D721Med (cell line): ENCODE results near the gene PRPF39.
"Not testable (repeated sequence)": the region's sequence is repeated elsewhere in the genome, so short reads cannot be mapped to it uniquely, and the experiment has no call there.

Source experiments
- DNase-seq: peaks from one replicate; pipeline ENCODE4 v3.0.0; 2011; ENCODE audit warnings: low spot score; ENCODE audit not compliant: insufficient read length
- FAIRE-seq: peaks from 2 replicates; lab custom pipeline; 2011; peaks lifted over from hg19 to GRCh38; lab: Jason Lieb, UNC
- CTCF ChIP-seq: IDR thresholded peaks from 2 replicates; pipeline ENCODE4 v1.5.1; 2012; ENCODE audit warnings: mild to moderate bottlenecking, control low read depth; ENCODE audit not compliant: insufficient read depth; ENCODE audit errors: missing control alignments

PRPF39 gene

GRCh38 chr14:45135659-45136395, 51.9 kb downstream of the PRPF39 start, which contains the start of gene FANCM:
TSS of gene FANCM (plus strand) at chr14:45135930. CDS start at chr14:45136032, 102 bp downstream.
- FAIRE-seq, result peak; percentile 38
- DNase-seq, result peak; percentile 38

DNA sequence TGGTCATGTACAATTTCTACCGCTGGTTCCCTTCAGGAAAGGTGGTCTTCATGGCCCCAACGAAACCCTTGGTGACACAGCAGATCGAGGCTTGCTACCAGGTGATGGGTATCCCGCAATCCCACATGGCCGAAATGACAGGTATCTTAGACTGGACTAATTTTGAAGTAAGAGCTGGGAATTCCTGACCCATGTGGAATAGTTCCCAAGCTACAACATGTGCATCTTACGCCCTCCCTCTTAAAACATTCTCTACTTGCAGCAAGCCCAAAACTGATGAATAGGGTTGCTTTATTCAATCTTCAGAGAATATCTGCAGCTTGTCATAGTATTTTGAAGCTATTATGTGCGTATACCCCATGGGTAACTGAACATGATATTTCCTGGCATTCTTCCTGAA, 52.5 kb downstream of the PRPF39 start:
- no peak for TF ChIP-seq CTCF
- FAIRE-seq, result no peak
- no peak for DNase-seq

More at GRCh38 chr14:45135659-45136395, 51.9 kb downstream of the PRPF39 start, which contains the start of gene FANCM:
- no peak for TF ChIP-seq CTCF

GRCh38 chr14:45140661-45141187, 56.8 kb downstream of the PRPF39 start:
- no peak for FAIRE-seq
- no peak for DNase-seq
- no peak for TF ChIP-seq CTCF

GRCh38 chr14:45142083-45142482, 58.2 kb downstream of the PRPF39 start:
- FAIRE-seq, result not testable (repeated sequence)

GRCh38 chr14:45144658-45145057, 60.7 kb downstream of the PRPF39 start:
- TF ChIP-seq CTCF, result no peak
- no peak for DNase-seq
- no peak for FAIRE-seq

More at GRCh38 chr14:45142083-45142482, 58.2 kb downstream of the PRPF39 start:
- DNase-seq, result not testable (repeated sequence)

DNA sequence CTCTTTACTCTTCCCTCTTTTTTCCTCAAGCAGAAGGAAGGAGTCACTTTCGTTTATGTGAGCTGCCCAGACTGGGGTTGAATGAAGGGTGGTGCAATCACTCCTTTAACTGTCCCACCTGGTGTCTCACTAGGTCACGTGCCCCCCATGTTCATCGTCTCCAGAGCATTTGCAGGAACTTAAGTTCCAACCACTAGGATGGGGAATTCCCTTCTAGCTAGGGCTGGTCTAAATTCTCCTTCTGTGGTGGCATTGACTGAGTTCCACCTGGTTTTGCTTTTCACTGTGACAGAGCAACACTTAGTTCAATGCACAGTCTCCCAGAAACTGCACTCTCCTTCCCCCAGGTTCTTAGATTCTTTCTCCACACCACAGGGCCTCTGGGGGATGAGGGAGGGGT, 61.3 kb downstream of the PRPF39 start:
- DNase-seq, result no peak
- TF ChIP-seq CTCF, result no peak
- no peak for FAIRE-seq

DNA sequence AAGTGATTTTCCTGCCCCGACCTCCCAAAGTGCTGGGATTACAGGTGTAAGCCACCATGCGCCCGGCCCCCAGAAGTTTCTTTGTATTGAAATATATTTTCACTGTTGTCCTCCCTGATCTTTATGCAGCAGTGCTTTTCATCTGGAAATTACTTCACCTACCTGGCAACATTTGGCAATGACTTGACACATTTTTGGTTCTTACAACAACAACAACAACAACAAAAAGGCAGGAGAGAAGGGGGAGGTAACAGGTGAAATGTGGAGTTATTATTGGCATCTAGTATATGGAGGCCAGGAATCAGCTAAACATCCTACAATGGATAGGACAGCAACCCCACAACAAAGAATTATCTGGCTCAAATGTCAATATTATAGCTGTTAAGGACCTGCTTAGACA, 65.7 kb downstream of the PRPF39 start:
- FAIRE-seq, result no peak
- TF ChIP-seq CTCF, result no peak
- no peak for DNase-seq
